HG03575 (cell line): ENCODE data around the gene MAP3K1.
A peak's percentile ranks its signal among the peaks of the same experiment; 100 is the strongest.

Source experiments
- ATAC-seq: cut with Tn5 transposase; IDR thresholded peaks from one replicate; pipeline ENCODE4 v1.9.1; 2021; ENCODE audit not compliant: unreplicated experiment, insufficient number of reproducible peaks, low FRiP score; ENCODE audit errors: extremely low read depth

The MAP3K1 gene

DNA sequence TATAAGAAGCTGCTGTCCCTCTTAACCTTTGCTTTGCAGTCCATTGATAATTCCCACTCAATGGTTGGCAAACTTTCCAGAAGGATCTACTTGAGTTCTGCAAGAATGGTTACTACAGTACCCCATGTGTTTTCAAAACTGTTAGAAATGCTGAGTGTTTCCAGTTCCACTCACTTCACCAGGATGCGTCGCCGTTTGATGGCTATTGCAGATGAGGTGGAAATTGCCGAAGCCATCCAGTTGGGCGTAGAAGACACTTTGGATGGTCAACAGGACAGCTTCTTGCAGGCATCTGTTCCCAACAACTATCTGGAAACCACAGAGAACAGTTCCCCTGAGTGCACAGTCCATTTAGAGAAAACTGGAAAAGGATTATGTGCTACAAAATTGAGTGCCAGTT, 66.2 kb downstream of the MAP3K1 start:
- ATAC-seq = no peak

DNA sequence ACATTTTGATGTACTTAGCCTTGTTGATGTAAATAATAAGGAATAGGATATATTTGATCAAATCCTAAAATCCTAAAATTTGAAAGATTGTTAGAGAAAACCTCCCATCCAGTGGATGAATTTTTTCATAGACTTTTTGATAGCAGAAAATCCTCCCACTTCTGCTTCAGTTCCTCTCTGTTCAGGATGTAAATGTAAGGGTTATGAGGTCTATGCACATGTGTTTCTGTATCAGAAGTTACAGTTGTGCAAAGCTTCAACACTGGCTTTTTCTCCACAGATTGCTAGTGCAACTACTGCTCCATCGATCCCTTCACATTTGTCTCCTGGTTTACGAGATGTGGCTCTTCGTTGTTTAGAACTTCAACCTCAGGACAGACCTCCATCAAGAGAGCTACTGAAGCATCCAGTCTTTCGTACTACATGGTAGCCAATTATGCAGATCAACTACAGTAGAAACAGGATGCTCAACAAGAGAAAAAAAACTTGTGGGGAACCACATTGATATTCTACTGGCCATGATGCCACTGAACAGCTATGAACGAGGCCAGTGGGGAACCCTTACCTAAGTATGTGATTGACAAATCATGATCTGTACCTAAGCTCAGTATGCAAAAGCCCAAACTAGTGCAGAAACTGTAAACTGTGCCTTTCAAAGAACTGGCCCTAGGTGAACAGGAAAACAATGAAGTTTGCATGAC, 78.1 kb downstream of the MAP3K1 start:
- ATAC-seq = no peak

DNA sequence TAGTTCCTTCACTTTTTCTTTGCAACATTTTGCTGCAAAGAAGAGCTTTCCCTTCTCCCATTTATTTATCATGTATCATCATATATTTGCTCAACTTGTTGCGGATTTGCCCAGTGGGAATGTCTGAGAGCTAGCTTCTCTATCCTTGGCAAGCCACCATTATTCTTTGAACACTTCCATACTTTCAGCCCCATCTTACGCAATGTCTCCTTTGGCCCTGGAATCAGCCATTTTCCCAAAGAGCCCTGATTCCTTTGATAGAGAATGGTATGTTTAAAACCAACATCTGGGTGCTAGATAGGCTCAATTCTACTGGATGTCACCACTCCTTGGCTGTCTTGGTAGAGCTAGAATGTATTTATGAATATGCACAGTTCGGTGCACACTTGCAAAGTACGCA, 81.4 kb downstream of the MAP3K1 start:
- ATAC-seq = no peak

DNA sequence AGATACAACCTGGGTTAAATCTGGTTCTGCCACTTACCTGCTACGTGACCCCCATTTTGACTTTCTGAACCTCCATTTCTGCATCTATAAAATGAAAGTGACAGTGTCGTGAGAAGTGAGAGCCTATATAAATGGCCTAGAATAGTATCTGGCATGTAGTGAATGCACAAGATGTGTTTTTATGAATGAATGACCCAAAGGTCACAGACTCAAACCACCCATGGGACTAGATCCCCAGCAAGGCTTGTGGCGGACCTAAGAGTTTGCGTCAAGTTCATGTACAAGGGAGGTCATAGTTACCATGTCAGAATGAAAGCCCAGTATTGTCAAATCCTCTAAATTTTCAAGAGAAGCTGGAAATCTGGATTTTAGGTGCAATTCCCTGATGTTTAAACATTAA, 82.9 kb downstream of the MAP3K1 start:
- ATAC-seq = no peak

DNA sequence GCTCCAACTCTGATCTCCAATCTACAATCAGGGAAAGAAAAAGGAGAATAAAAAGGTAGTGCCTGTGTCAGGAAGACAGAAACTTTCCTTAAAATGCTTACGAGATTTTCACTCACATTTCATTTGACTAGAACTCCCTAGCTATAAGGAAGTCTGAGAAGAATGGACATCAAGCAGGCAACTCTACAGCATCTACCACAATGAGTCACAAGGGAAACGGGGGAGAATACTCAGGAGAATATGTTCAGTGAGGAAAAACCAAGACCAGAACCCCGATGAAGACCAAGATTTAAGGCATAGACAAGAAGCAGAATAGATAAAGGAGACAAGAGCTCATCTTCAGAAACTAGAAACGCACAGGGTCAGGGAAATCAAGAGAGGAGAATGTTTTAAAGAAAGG, 85.0 kb downstream of the MAP3K1 start:
- no peak for ATAC-seq

DNA sequence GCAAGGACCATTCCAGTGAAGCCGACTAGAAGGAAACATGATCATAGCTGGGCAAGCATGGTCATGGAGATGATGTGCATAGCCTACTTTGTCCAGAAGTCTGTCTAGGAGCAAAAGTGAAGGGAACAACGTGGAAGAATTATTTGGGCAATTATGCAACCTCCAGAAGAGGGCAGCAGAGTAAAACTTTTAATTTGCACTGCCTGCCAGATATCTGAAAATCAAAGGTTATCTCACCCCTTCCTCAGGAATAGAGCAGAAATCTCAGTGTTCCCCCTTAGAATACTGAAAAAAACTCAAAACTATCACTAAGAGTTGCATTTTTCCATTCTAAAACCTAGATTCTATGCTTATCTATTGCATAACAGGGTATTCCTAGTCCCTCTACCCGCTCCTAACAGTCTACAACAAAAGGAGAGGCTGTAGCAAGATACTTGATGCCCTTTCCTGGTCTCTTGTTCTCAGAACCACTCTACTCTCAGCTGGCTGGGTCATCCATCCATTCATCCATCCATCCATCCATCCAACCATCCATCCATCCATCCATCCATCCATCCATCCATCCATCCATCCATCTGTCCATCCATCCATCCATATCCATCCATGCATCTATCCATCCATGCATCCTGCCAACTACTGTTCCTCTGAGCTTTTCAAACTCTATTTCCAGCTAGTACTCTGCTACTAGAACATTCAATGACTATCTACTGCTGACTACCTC, 85.7 kb downstream of the MAP3K1 start:
- ATAC-seq = no peak

DNA sequence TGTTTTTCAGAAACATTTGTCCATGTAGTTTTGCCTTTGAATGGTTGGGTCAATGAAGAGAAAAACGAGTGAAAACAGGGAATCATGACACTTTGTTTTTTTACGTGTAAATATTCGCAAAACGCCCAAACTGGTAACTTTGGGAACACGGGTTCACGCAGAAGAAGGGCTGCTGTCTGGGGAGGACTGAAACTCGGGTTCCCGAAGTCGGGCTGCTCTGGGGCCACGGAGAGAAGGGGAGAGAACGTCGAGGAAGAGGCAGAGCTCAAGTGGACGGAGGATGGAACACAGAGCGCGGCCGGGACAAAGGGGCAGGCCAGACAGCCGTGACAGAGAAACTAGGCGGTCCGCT, 93.6 kb downstream of the MAP3K1 start:
- ATAC-seq = no peak

DNA sequence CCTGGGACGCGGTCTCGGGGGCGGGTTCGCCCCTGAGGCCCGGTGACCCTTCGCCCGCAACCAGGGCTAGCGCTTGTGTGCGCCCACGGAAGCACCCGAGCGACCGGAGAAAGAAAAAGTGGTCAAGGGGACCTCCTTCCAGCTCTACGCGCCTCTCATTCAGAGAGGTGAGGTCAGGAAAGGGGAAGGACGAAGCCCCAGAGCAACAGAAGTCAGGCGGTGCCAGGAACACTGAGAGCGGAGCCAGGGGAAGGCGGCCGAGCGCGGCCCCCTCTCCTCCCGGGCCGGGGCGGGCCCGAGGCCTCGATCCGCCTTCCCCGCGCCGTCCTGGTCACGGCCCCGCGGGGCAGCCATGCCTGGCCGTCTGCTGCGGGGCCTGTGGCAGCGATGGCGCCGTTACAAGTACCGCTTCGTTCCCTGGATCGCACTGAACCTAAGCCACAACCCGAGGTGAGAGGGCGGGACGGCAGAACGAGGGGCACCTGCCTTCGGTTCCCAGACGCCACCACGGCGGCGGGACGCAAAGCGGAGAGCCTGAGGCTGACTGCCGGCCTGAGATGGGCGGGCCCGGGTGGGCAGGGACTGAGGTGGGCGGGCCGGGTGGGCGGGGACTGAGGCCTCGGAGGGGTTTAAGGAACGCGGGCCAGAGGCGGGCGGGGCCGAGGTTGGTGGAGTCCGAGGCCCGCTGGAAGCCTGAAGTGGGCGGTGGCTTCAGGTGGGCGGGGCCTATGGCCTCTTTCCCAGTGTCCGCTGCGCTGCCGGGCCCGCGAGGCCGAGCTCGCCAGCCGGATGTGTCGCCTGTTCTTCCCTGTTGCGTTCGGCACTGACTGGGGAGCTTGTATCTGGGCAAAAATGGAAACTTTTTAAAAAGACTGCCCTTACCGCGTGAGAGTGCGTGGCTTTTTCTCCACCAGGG, 94.2 kb downstream of the MAP3K1 start, which contains the start of gene SETD9:
TSS of gene SETD9 (plus strand) at position 303 of the 916 bp plus-strand sequence. CDS start at position 353, 50 bp downstream.
- peak; percentile 66 for ATAC-seq

DNA sequence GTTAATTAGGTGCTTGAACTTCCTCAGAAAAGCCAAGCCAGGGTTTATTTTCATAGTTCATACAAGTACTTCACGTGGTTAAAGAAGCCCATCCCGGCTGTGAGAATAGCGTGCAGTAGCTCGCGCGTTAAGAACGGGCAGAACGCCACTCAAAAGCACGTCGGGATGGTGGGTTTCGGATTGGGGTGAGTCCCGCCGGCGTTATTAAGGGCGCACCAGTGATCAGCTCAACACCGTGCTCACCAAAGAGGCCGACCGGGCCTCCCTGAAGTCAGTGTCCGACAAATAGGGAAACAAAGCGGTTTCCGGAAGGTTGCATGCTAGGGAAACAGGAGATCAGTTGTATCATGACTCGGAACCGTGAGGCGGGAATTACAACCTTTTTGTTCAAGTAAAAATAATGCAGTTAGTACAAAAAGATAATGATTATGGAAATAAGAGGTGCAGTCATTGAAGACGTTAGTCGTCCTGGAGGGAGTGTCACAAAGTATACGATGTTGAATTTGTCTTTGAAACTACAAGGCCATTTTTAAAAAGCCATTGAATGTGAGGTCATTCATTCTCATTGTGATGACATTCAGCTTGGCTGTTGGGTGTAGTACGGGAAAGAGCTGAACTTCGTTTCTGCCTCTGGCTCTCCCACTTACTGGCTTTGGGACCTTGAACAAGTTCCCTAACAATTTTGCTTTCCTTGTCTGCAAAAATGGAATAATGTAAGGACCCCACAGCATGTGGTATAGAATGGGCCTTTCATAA, 95.0 kb downstream of the MAP3K1 start:
- peak; percentile 5 for ATAC-seq

DNA sequence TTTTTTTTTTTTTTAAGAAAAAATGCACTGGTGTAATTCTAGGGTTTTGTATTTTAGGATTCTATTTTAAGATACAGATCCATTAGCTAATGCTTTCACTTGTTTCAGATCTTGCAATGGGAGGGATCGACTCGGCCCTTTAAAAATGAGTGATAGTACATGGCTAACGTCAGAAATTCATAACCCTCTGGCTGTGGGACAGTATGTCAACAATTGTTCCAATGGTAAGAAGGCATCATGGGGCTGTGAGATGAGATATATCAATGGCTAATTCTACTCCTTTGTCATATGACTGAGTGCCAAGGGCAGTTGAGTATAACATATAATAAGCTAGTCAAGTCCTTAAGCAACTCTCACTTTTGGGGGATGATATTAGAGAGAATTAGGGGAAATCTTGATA, 98.4 kb downstream of the MAP3K1 start:
- ATAC-seq = no peak

DNA sequence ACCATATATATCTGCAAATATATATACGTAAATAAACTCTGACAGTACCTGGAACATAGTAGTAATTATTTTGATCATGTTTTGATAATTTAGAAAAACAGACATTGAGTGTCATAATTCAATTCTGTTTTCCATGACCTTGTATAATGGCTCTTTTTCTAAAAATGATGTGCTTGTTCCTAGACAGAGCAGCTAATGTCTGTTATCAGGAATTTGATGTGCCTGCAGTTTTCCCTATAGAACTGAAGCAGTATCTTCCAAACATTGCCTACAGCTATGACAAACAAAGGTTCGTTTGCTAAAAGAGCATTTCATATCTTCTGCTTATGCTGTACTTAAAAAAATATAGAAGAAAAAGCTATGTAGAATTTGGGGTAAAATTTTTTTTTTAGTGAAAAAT, 99.3 kb downstream of the MAP3K1 start:
- ATAC-seq = no peak

DNA sequence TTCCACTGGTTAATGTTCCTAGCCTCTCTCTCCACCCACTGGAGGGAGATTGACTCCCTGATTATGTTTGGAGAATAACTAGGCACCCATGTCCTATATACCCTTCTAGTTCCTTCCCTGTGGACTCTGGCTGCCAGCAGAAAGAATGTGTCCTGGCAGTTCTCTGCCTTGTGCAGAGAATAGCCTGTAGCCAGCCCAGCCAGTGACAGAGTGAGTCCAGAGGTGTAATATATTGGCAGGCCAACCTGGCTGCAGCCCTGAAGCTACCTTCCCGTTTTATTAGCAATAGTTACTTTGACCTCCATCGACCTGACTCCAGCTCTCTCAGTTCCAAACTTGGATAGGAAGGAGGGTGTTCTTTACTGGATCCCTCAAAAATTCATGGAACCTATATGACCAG, 102.2 kb downstream of the MAP3K1 start:
- ATAC-seq = no peak

DNA sequence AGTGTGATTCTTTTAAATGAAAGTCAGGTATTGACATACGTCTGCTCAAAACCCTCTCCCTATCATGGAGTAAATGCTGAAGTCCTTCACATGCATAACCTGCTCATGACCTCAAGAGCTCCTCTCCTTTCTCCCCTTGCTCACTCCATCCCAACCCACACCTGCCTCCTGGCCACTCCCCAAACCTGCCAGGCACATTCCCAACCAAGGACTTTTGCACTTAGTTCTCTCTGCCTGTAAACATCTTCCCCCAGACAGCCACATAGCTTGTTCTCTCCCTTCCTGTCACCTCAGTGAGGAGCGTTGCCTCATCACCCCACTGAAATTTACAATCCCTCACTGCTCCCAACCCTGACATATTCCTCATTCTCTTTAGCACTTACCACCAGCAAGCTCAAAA, 102.7 kb downstream of the MAP3K1 start:
- ATAC-seq = no peak

DNA sequence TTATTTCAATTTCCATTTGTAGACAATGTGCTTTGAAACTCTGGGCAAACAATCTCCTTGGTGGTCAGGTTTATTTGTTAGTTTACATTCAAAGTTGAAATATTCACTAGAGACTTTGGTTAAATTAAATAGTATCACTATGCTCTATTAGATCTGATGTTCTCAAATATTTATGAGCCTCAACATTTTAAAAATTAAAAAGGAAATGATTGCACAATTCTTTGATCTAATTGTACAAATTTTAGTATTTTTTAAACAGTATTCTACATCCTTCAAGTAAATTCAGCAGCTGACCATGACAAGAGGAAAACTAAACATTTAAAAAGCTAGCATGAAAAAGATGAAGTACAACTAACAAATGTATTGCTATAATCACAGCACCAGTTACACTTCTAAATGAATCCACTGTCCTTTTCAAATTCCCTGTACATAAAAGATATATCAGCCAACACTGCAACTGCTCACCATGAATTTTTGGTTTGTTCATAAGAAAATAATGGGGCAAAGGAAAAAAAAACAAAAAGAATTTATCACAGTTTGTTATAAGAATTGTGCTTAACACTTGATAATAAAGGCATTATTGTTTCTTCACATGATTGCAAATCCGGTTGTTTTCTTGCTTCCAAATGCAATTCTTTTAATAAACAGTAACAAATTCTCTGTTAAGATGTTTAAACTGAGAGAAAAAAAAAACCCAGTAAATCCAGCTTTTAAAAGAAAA, 104.8 kb downstream of the MAP3K1 start:
- no peak for ATAC-seq

DNA sequence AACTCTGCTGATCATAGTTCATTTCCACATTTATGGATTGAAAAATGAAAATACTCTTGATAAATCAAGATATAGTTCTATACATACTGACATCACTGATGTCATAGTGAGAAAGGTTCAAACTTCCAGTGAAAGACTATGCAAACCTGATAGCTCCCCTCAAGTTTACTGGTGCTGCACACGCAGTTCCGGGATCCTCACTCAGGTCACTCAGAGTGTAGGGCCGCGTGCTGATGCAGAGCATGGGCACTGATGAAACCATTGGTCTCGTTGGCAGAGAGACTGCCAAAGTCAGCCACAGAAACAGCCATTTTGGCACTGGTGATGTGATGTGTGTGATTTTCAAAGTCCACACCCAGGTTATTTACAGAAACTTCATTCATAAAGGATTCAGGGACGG, 107.6 kb downstream of the MAP3K1 start:
- ATAC-seq = no peak

DNA sequence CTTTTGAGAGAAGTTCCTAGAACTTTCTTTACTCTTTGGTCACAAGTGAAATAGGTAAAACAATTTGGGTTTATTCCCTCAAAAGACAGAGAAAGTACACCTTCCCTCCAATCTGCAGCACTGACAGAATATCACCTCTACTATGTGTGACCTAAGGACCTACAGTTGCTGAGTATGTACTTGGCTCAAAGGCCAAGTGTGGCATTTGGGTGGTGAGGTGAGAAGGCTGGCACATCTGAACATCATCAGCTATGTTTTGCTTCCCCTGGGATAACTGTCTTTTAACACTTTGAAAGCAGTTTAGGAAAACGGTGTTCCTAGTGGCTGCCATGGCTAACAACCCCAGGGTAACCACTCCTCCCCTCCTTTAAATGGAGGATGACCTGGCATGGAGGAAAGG, 119.0 kb downstream of the MAP3K1 start:
- no peak for ATAC-seq

DNA sequence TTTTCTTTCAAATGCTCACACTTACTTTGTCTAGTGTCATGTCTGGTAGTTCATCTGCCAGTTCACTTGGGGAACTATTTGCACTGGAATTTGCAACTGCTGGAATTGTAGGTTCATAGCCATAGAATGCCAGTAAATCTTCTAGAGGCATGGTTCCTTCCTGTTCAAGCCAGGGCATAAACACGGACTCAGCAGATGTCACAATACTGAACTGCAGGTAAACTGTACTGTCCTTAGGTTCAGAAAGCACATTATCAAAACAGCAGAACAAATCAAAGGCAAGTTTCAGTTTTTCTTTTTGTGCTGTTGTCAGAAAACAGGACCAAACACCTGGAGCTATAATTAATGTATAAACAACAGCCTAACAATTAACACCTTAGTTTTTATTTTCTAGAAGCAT, 123.5 kb downstream of the MAP3K1 start:
- no peak for ATAC-seq

DNA sequence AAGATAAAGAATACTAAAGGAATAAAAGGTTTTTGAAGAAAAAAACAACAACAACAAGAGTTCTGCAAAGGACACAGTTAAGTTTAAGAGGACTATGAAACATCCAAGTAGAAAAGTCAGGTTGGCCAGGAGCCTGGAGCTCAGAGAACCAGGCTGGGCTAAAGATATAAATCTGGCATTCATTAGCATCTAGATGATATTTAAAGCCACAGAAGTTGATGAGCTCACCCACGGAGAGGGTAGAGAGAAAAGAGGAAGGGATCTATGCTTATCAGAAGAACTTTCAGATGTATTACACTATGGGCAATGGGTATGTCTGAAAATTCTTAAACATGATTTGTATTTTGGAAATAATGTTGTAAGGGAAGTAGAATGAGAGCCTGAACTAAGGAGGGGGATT, 126.6 kb downstream of the MAP3K1 start:
- no peak for ATAC-seq
